HCT116 (cell line): Measurements from ENCODE around the gene ZNF800. TPM values are rescaled to one million over a fixed set of nuclear protein-coding genes. Genes with fewer than 3 reads are reported as not detected.

Experiments
- ATAC-seq: fragments of 200-7000 bp; cut with Tn5 transposase; 2 replicates; pipeline ENCODE4 v1.9.1; 2020; ENCODE audit warnings: mild to moderate bottlenecking, moderate library complexity
- BruUV-seq: library from RNA; stranded (reverse); fragments of 400-500 nt; replicated peaks from 2 replicates; lab custom pipeline; 2021; lab: Mats Ljungman, UMichigan
- CTCF ChIA-PET: fragments of 300-600 bp; sonication (Branson Sonifier 250); formaldehyde crosslinking; loops from one replicate; lab custom pipeline; 2021; ENCODE audit warnings: antibody characterized with exemption; lab: Charles Lee
- POLR2A ChIA-PET: fragments of 300-600, 350-600 bp; sonication (Branson Sonifier 250); formaldehyde crosslinking; loops from one replicate; lab custom pipeline; 2021; ENCODE audit warnings: antibody characterized with exemption; lab: Charles Lee
- RAD21 ChIA-PET, 2 experiments: fragments of 300-600 bp; sonication (Branson Sonifier 250); formaldehyde crosslinking; loops; one replicate each; lab custom pipeline; 2023; ENCODE audit warnings: low total read pairs in 2 of 2; ENCODE audit not compliant: uncharacterized antibody in 2 of 2, unreplicated experiment in 2 of 2, low non-redundant PET in 1 of 2; lab: Charles Lee
- DNase-seq: peaks from one replicate; pipeline ENCODE4 v3.0.0-alpha.2; 2010; ENCODE audit warnings: low read depth, low spot score
- H2AFZ ChIP-seq: fragments of 200-600 bp; shearing (Covaris generic), sonication (generic); 2 replicates; pipeline ENCODE4 v1.6.1; 2017; ENCODE audit warnings: low read depth, mixed run types, mixed read lengths, antibody characterized with exemption, low read length; ENCODE audit not compliant: poor library complexity, severe bottlenecking
- H3K27ac ChIP-seq: 2 replicates; pipeline ENCODE4 v1.5.1; 2012; ENCODE audit warnings: low read depth, low read length
- H3K27me3 ChIP-seq: fragments of 200-600 bp; sonication (generic); 2 replicates; pipeline ENCODE4 v1.6.1; 2016; ENCODE audit warnings: mixed run types, low read length, mixed read lengths; ENCODE audit not compliant: insufficient read depth
- H3K36me3 ChIP-seq, 2 experiments: fragments of 200-500 bp in 1 of 2; fragments of 200-600 bp in 1 of 2; sonication (Bioruptor generic) in 1 of 2; sonication (generic) in 1 of 2; 2 replicates each; pipeline versions ENCODE4 v1.5.1 to v1.6.1; 2014 to 2016; ENCODE audit warnings: low read length in 2 of 2, inconsistent platforms in 1 of 2, mixed read lengths in 1 of 2, mixed run types in 1 of 2; ENCODE audit not compliant: insufficient read depth in 2 of 2, control insufficient read depth in 1 of 2
- H3K4me1 ChIP-seq, 2 experiments: fragments of 200-600 bp in 1 of 2; sonication (generic) in 1 of 2; 2 replicates each; pipeline versions ENCODE4 v1.5.1 to v1.6.1; 2012 to 2017; ENCODE audit warnings: low read length in 2 of 2, inconsistent platforms in 1 of 2, mild to moderate bottlenecking in 1 of 2, mixed read lengths in 1 of 2, mixed run types in 1 of 2, moderate library complexity in 1 of 2; ENCODE audit not compliant: insufficient read depth in 2 of 2, control insufficient read depth in 1 of 2
- H3K4me2 ChIP-seq: fragments of 200-600 bp; sonication (generic); 2 replicates; pipeline ENCODE4 v1.6.1; 2017; ENCODE audit warnings: mixed run types, low read length, mixed read lengths
- H3K4me3 ChIP-seq, 2 experiments: fragments of 200-600 bp in 1 of 2; sonication (generic) in 1 of 2; replicated peaks in 1 of 2; 2 replicates each; pipeline ENCODE4 v1.5.1; 2011 to 2016; ENCODE audit warnings: low read length in 2 of 2, control low read depth in 1 of 2, low read depth in 1 of 2, mild to moderate bottlenecking in 1 of 2, mixed read lengths in 1 of 2, mixed run types in 1 of 2
- H3K79me2 ChIP-seq: fragments of 200-600 bp; sonication (generic); 2 replicates; pipeline ENCODE4 v1.6.1; 2017; ENCODE audit warnings: mild to moderate bottlenecking, mixed run types, low read length, moderate library complexity, mixed read lengths; ENCODE audit not compliant: insufficient read depth
- H3K9ac ChIP-seq: fragments of 200-600 bp; sonication (generic); 2 replicates; pipeline ENCODE4 v1.6.1; 2016; ENCODE audit warnings: low read length, mixed read lengths
- H3K9me2 ChIP-seq: fragments of 200-600 bp; sonication (generic), shearing (Covaris generic); 2 replicates; pipeline ENCODE4 v1.6.1; 2017; ENCODE audit warnings: mixed run types, mild to moderate bottlenecking, moderate library complexity; ENCODE audit not compliant: insufficient read depth
- H3K9me3 ChIP-seq, 2 experiments: fragments of 200-500 bp in 1 of 2; fragments of 200-600 bp in 1 of 2; sonication (Bioruptor generic) in 1 of 2; sonication (generic) in 1 of 2; 2 replicates each; pipeline ENCODE4 v1.6.1; 2014 to 2017; ENCODE audit warnings: low read length in 2 of 2, mixed read lengths in 2 of 2, inconsistent platforms in 1 of 2, low read depth in 1 of 2, mild to moderate bottlenecking in 1 of 2, mixed run types in 1 of 2, moderate library complexity in 1 of 2; ENCODE audit not compliant: control insufficient read depth in 1 of 2, insufficient read depth in 1 of 2
- H4K20me1 ChIP-seq: fragments of 200-600 bp; sonication (generic), shearing (Covaris generic); 2 replicates; pipeline ENCODE4 v1.6.1; 2017; ENCODE audit warnings: mixed run types, mild to moderate bottlenecking, moderate library complexity; ENCODE audit not compliant: insufficient read depth
- ELF1 ChIP-seq: IDR thresholded peaks from 2 replicates; pipeline ENCODE4 v1.6.1; 2012; ENCODE audit warnings: low read depth, borderline replicate concordance
- SRF ChIP-seq: IDR thresholded peaks from 2 replicates; pipeline ENCODE4 v1.6.1; 2012; ENCODE audit warnings: low read depth
- ZFX ChIP-seq: fragments of 450-650 bp; IDR thresholded peaks from 2 replicates; pipeline ENCODE4 v1.6.1; 2017
- intact Hi-C: fragments of 100-400 bp; cut with micrococcal nuclease; formaldehyde crosslinking; loops from 2 replicates; pipeline ENCODE4 v1.10.0; 2022
- total RNA-seq: library from RNA; stranded (reverse); gene quantifications from one replicate; pipeline ENCODE4 v1.2.1, GENCODE V29; 2021; ENCODE audit not compliant: unreplicated experiment
- TF ChIP-seq, protein P1 (sequence below): IDR thresholded peaks from 2 replicates; pipeline ENCODE4 v1.6.1; 2012
- TF ChIP-seq, protein P2 (sequence below): IDR thresholded peaks from 2 replicates; pipeline ENCODE4 v1.6.1; 2011; ENCODE audit warnings: mild to moderate bottlenecking, low read length, moderate library complexity; ENCODE audit not compliant: insufficient replicate concordance; ENCODE audit errors: extremely low read depth
- TF ChIP-seq, protein P3 (sequence below): IDR thresholded peaks from 2 replicates; pipeline ENCODE4 v1.6.1; 2012; ENCODE audit warnings: low read depth

ZNF800 gene
- total RNA-seq, 1 experiment from 2014 or later = 30.9 TPM

DNA sequence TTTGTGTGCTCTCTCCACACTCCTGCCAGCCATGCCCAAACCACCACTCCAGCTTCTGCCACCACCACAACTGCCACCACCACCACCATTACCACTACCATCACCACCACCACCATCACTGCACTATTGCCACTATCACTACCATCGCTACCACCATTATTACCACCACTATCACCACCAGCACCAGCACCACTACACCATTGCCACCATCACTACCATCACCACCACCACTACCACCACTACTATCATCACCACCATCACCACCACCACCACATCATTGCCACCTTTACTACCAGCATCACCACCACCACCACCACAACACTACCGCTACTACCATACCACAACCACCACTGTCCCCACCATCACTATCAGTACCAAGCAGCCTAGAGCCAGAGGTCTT, 26.0 kb upstream of the ZNF800 start:
- Histone ChIP-seq H3K4me3 (no peak overlapping the region), H3K4me1 (no peaks in the 10 kb centered on the region), H3K9me2 (no peaks in the 10 kb centered on the region), H3K79me2 (no peaks in the 10 kb centered on the region), H2AFZ (no peak overlapping the region), H4K20me1 (no peaks in the 10 kb centered on the region), H3K27me3 (peaks cover 7% of the 10 kb centered on the region), H3K27ac (no peak overlapping the region), H3K9ac (no peak overlapping the region), H3K9me3 (no peaks in the 10 kb centered on the region), H3K4me2 (no peak overlapping the region), H3K36me3 (no peaks in the 10 kb centered on the region)
- BruUV-seq = no TSS peak
- POLR2A ChIA-PET = no interaction called here
- RAD21 ChIA-PET = no interaction called here
- no peak for ATAC-seq
- TF ChIP-seq SRF (no peak), ELF1 (no peak), ZFX (no peak)
- TF ChIP-seq, protein P1, sequence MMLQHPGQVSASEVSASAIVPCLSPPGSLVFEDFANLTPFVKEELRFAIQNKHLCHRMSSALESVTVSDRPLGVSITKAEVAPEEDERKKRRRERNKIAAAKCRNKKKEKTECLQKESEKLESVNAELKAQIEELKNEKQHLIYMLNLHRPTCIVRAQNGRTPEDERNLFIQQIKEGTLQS = no peak
- TF ChIP-seq, protein P2, sequence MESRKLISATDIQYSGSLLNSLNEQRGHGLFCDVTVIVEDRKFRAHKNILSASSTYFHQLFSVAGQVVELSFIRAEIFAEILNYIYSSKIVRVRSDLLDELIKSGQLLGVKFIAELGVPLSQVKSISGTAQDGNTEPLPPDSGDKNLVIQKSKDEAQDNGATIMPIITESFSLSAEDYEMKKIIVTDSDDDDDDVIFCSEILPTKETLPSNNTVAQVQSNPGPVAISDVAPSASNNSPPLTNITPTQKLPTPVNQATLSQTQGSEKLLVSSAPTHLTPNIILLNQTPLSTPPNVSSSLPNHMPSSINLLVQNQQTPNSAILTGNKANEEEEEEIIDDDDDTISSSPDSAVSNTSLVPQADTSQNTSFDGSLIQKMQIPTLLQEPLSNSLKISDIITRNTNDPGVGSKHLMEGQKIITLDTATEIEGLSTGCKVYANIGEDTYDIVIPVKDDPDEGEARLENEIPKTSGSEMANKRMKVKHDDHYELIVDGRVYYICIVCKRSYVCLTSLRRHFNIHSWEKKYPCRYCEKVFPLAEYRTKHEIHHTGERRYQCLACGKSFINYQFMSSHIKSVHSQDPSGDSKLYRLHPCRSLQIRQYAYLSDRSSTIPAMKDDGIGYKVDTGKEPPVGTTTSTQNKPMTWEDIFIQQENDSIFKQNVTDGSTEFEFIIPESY = no peak
- TF ChIP-seq, protein P3, sequence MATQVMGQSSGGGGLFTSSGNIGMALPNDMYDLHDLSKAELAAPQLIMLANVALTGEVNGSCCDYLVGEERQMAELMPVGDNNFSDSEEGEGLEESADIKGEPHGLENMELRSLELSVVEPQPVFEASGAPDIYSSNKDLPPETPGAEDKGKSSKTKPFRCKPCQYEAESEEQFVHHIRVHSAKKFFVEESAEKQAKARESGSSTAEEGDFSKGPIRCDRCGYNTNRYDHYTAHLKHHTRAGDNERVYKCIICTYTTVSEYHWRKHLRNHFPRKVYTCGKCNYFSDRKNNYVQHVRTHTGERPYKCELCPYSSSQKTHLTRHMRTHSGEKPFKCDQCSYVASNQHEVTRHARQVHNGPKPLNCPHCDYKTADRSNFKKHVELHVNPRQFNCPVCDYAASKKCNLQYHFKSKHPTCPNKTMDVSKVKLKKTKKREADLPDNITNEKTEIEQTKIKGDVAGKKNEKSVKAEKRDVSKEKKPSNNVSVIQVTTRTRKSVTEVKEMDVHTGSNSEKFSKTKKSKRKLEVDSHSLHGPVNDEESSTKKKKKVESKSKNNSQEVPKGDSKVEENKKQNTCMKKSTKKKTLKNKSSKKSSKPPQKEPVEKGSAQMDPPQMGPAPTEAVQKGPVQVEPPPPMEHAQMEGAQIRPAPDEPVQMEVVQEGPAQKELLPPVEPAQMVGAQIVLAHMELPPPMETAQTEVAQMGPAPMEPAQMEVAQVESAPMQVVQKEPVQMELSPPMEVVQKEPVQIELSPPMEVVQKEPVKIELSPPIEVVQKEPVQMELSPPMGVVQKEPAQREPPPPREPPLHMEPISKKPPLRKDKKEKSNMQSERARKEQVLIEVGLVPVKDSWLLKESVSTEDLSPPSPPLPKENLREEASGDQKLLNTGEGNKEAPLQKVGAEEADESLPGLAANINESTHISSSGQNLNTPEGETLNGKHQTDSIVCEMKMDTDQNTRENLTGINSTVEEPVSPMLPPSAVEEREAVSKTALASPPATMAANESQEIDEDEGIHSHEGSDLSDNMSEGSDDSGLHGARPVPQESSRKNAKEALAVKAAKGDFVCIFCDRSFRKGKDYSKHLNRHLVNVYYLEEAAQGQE = no peak
- CTCF ChIA-PET = no interaction called here
- DNase-seq = no peak
- intact Hi-C loops = no loop called here
